SJCRH30 (cell line): ENCODE results near the gene TCFL5. TPM values are rescaled to one million over a fixed set of nuclear protein-coding genes. Genes with fewer than 3 reads are reported as not detected.

Source experiments
- DNase-seq, 2 experiments: peaks; one replicate each; pipeline ENCODE4 v3.0.0-alpha.2; 2015 to 2020
- H3K27ac ChIP-seq: fragments of 250-450 bp; sonication (Bioruptor Pico); 2 replicates; pipeline ENCODE4 v1.5.1; 2020; ENCODE audit warnings: mild to moderate bottlenecking, moderate library complexity
- H3K27me3 ChIP-seq: fragments of 250-450 bp; sonication (Bioruptor Pico); 2 replicates; pipeline ENCODE4 v1.5.1; 2020; ENCODE audit warnings: mild to moderate bottlenecking, moderate library complexity
- H3K36me3 ChIP-seq: fragments of 250-450 bp; sonication (Bioruptor Pico); 2 replicates; pipeline ENCODE4 v1.5.1; 2020; ENCODE audit warnings: mild to moderate bottlenecking, moderate library complexity
- H3K4me1 ChIP-seq: fragments of 250-450 bp; sonication (Bioruptor Pico); 2 replicates; pipeline ENCODE4 v1.5.1; 2020; ENCODE audit warnings: mild to moderate bottlenecking, moderate library complexity
- H3K4me3 ChIP-seq: fragments of 250-450 bp; sonication (Bioruptor Pico); 2 replicates; pipeline ENCODE4 v1.5.1; 2020; ENCODE audit warnings: mild to moderate bottlenecking, moderate library complexity
- H3K9me3 ChIP-seq: fragments of 250-450 bp; sonication (Bioruptor Pico); replicated peaks from 2 replicates; pipeline ENCODE4 v1.5.1; 2020; ENCODE audit warnings: mild to moderate bottlenecking, moderate library complexity
- total RNA-seq: library from RNA; depleted of rRNA; stranded (reverse); fragments of >200 nt; shearing (Covaris generic); gene quantifications from 2 replicates; pipeline ENCODE4 v1.2.3, GENCODE V29; 2014

TCFL5 gene
- total RNA-seq, 1 experiment from 2014 or later: 21.2 TPM

DNA sequence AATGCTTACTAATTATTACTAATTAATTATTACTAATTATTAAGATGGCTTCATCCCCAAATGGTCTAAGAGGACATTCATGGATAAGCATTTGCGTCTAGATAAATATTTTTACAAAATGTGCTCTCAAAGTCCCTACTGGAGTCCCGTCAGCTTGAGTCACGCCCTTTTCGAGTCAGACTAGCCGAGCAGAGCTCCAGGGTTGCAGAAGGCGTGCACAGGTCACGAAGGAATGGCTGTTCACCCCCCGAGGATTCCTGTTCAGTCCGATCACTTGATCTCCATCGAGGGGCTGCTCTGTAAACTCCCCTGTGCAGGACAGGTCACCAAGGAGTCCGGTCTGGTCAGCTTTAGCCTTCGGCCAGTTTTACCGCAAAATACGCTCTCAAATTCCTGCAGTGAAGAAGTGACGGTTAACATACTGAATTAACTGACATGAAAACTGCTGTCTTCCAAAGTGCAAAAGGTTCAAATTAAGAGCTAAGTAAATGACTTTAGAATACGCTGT, 19.9 kb downstream of the TCFL5 start:
- no peak overlapping the region for H3K27ac ChIP-seq
- no peak overlapping the region for H3K4me3 ChIP-seq
- H3K4me1 ChIP-seq: no peaks in the 10 kb centered on the region
- H3K36me3 ChIP-seq: peaks cover 7% of the 10 kb centered on the region
- H3K27me3 ChIP-seq: peaks cover 17% of the 10 kb centered on the region; the same call in 1 of the 2 replicates
- H3K9me3 ChIP-seq: no peaks in the 10 kb centered on the region
- DNase-seq: no peak

- DNase-seq: no peak
- Histone ChIP-seq H3K27ac (no peak overlapping the region), H3K4me3 (no peak overlapping the region), H3K9me3 (no peaks in the 10 kb centered on the region), H3K4me1 (no peaks in the 10 kb centered on the region), H3K36me3 (peaks cover 4% of the 10 kb centered on the region; the same call in 1 of the 2 replicates), H3K27me3 (peaks cover 29% of the 10 kb centered on the region; the same call in 1 of the 2 replicates)
Measured at GRCh38 chr20:62840244-62841197, 21.1 kb downstream of the TCFL5 start.

- Histone ChIP-seq H3K4me3 (no peak overlapping the region), H3K9me3 (no peaks in the 10 kb centered on the region)
- no peak for DNase-seq
Measured at GRCh38 chr20:62839816-62840215, 21.8 kb downstream of the TCFL5 start.

DNA sequence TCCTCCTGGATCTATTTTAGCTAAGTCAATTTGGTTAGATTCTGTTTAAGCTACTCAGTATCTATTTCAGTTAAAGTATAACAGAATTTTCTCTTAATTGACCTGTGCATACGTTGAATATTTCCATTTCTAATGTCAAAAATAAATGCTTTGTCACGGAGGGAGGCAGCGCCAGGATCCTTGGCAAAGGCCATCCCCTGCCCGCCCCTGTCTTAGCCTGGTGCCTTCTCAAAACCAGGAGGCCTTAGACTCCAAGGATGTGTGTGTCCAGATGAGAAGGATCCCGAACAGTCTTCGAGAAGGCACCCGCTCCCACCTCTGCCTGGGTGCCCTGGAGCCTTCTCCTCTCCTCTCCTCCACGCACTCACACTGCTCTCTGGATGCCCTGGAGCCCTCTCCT, 22.4 kb downstream of the TCFL5 start:
- no peaks in the 10 kb centered on the region for H3K9me3 ChIP-seq
- H3K27ac ChIP-seq: no peak overlapping the region
- H3K27me3 ChIP-seq: peaks cover 42% of the 10 kb centered on the region

More at GRCh38 chr20:62839816-62840215, 21.8 kb downstream of the TCFL5 start:
- peaks cover 36% of the 10 kb centered on the region for H3K27me3 ChIP-seq
- H3K36me3 ChIP-seq: no peaks in the 10 kb centered on the region
- H3K27ac ChIP-seq: no peak overlapping the region
- no peaks in the 10 kb centered on the region for H3K4me1 ChIP-seq

GRCh38 chr20:62838128-62838891, 23.3 kb downstream of the TCFL5 start:
- no peak overlapping the region for H3K4me3 ChIP-seq
- no peaks in the 10 kb centered on the region for H3K4me1 ChIP-seq
- H3K36me3 ChIP-seq: no peaks in the 10 kb centered on the region
- peak in 1 of 2 experiments; percentile 38 for DNase-seq
- H3K27ac ChIP-seq: no peak overlapping the region
- H3K27me3 ChIP-seq: peaks cover 51% of the 10 kb centered on the region
- H3K9me3 ChIP-seq: no peaks in the 10 kb centered on the region

More for the DNA sequence above, 22.4 kb downstream of the TCFL5 start:
- no peaks in the 10 kb centered on the region for H3K4me1 ChIP-seq
- no peaks in the 10 kb centered on the region for H3K36me3 ChIP-seq
- DNase-seq: no peak
- no peak overlapping the region for H3K4me3 ChIP-seq

DNA sequence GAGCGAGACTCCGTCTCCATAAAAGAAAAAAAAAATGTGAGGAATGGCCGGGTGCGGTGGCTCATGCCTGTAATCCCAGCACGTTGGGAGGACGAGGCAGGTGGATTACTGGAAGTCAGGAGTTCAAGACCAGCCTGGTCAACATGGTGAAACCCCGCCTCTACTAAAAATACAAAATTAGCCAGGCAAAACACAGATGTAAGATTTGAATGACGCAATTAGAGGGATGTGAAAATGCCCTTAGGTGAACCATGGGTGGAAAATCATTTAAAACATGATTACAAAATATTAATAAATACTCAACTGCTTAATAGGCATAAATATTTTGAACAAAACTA, 23.9 kb downstream of the TCFL5 start:
- H3K4me3 ChIP-seq: no peak overlapping the region
- peaks cover 3% of the 10 kb centered on the region; the same call in 1 of the 2 replicates for H3K4me1 ChIP-seq
- no peak overlapping the region for H3K27ac ChIP-seq
- H3K9me3 ChIP-seq: no peaks in the 10 kb centered on the region
- H3K27me3 ChIP-seq: peaks cover 57% of the 10 kb centered on the region
- no peaks in the 10 kb centered on the region for H3K36me3 ChIP-seq
- no peak for DNase-seq

- Histone ChIP-seq H3K27ac (no peak overlapping the region), H3K36me3 (no peaks in the 10 kb centered on the region), H3K9me3 (no peaks in the 10 kb centered on the region), H3K4me1 (peaks cover 9% of the 10 kb centered on the region), H3K4me3 (no peak overlapping the region), H3K27me3 (peaks cover 60% of the 10 kb centered on the region)
- DNase-seq: no peak
Measured at GRCh38 chr20:62836967-62837490, 24.6 kb downstream of the TCFL5 start.

DNA sequence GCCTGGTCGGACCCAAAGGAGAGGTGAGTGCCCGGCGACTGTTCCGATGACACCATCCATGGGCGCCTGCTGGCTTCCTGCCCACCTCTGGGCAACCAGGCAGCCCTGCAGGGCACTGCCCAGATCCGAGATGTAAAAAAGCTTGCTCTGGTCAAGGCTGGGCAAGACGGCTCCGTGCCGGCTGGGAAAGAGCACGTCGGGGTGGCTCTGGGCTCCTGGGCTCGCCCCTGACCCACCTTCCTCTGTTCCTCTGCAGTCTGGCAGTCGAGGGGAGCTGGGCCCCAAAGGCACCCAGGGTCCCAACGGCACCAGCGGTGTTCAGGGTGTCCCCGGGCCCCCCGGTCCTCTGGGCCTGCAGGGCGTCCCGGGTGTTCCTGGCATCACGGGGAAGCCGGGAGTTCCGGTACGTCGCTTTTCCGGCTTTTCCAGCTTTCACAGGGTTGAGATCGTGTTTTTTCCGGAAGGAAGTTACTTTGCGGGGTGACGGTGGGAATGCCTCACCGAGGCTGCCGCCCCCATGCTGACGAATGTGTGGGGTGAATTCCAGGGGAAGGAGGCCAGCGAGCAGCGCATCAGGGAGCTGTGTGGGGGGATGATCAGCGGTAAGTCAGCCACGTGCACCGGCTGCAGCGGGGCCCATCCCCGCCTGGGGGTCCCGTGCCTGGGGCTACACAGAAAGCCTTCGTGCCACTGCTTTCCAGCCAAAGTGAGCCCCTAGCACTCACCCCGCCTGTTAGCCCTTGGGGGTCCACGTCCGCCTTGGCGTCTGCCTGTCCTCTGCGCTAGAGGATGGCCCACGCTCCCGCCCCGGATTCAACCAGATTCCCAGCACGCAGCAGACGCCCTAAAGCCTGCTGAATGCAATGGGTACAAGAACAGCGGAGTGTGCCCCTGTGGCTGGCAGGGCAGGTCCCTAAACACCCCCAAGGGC, 25.4 kb downstream of the TCFL5 start:
- Histone ChIP-seq H3K36me3 (no peaks in the 10 kb centered on the region), H3K9me3 (no peaks in the 10 kb centered on the region), H3K4me1 (peaks cover 17% of the 10 kb centered on the region), H3K4me3 (no peak overlapping the region), H3K27ac (no peak overlapping the region), H3K27me3 (peaks cover 69% of the 10 kb centered on the region)
- no peak for DNase-seq

- Histone ChIP-seq H3K36me3 (no peaks in the 10 kb centered on the region), H3K27ac (no peak overlapping the region), H3K4me1 (peaks cover 22% of the 10 kb centered on the region), H3K27me3 (peaks cover 73% of the 10 kb centered on the region), H3K9me3 (no peaks in the 10 kb centered on the region), H3K4me3 (no peak overlapping the region)
- no peak for DNase-seq
Measured at GRCh38 chr20:62834967-62835730, 26.5 kb downstream of the TCFL5 start.

GRCh38 chr20:62832951-62833391, 28.7 kb downstream of the TCFL5 start:
- Histone ChIP-seq H3K36me3 (no peaks in the 10 kb centered on the region), H3K4me1 (peaks cover 22% of the 10 kb centered on the region), H3K27me3 (peaks cover 86% of the 10 kb centered on the region), H3K9me3 (no peaks in the 10 kb centered on the region), H3K4me3 (no peak overlapping the region), H3K27ac (no peak overlapping the region)
- DNase-seq: peak; percentile 23 to 50

DNA sequence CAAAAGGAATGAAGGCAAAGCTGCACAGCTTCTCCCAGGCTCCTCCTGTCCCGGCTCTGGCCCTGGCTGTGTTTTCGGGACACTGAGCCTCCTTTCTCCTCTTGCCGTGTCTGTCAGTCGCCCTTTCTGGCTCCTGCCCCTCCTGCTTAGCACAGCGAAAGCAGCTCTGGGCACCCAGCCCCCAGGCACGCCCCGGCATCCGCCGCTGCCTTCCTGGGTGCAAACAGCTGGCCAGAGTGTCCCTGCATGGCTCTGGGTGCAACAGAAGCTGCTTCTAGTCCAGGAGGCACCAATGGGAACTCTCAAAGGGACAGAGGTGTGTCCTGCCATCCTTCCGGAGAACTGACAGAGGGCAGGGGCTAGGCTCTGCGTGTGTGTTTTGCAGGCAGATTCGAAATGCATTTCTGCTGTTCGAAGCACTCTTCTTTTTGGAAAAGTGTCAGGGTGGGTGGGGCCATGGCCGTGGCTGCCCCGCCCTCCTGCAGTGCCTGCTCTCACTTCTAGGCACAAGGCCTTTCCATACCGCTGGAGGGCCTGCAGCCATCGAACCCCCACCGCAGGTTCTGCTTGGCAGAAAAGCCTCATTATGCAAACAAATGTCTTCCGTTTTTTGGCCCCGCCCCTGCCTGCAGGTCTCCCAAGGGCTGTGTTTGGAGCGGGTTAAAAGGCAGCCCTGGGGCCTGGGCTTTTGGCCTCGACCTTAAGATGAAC, 29.3 kb downstream of the TCFL5 start:
- Histone ChIP-seq H3K36me3 (no peaks in the 10 kb centered on the region), H3K27ac (no peak overlapping the region), H3K27me3 (peaks cover 86% of the 10 kb centered on the region), H3K9me3 (no peaks in the 10 kb centered on the region), H3K4me1 (peaks cover 22% of the 10 kb centered on the region), H3K4me3 (no peak overlapping the region)
- peak; percentile 68 to 69 for DNase-seq

GRCh38 chr20:62831854-62832211, 29.8 kb downstream of the TCFL5 start:
- H3K4me3 ChIP-seq: no peak overlapping the region
- peaks cover 22% of the 10 kb centered on the region for H3K4me1 ChIP-seq
- peak in 1 of 2 experiments; percentile 50 for DNase-seq
- H3K27me3 ChIP-seq: peaks cover 86% of the 10 kb centered on the region
- H3K36me3 ChIP-seq: no peaks in the 10 kb centered on the region
- H3K27ac ChIP-seq: no peak overlapping the region
- H3K9me3 ChIP-seq: no peaks in the 10 kb centered on the region

DNA sequence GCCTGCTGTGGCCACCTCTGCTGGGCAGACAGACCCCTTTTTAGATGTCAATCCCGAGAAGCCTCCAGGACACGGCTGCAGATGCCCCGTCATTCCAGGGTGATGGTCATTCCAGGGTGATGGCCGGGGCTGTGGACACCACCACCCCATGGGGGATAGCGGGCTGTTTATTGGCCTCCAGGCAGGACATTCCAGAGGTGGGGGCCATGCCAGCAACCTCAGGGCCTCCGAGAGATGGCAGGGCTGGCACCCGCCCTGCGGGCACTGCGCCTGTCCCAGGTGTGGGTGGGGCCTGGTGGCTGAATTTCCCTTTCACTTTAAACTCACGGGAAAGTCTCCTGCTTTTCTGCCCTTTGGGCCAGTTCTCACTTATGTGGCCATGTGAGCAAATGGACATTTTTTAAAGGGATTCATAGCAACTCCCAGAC, 30.2 kb downstream of the TCFL5 start:
- Histone ChIP-seq H3K9me3 (no peaks in the 10 kb centered on the region), H3K4me1 (peaks cover 22% of the 10 kb centered on the region), H3K27ac (no peak overlapping the region), H3K36me3 (no peaks in the 10 kb centered on the region), H3K4me3 (no peak overlapping the region), H3K27me3 (peaks cover 86% of the 10 kb centered on the region)
- DNase-seq: peak in 1 of 2 experiments; percentile 17
